Hair follicle dermal papilla cell (primary cell): ENCODE data around the gene OR6A2. TPM values are rescaled to one million over a fixed set of nuclear protein-coding genes. Genes with fewer than 3 reads are reported as not detected.

Source experiments
- total RNA-seq: library from RNA; depleted of rRNA; stranded (reverse); fragments of >200 nt; gene quantifications from 2 replicates; pipeline ENCODE4 v1.2.3, GENCODE V29; 2012

Gene OR6A2
- total RNA-seq = 0.32 and 0.49 TPM in 2 replicates

GRCh38 chr11:6799402-6799801 is at the start of gene OR6A2:
TSS of gene OR6A2 (minus strand) at chr11:6799689. CDS start at chr11:6795708, 3,981 bp downstream.

GRCh38 chr11:6845383-6845782 is 45.9 kb upstream of the OR6A2 start, which contains the start of gene OR10A5:
TSS of gene OR10A5 (plus strand) at chr11:6845683. CDS start at chr11:6845683, 0 bp downstream.

GRCh38 chr11:6782720-6783119 is 16.8 kb downstream of the OR6A2 start, which contains the start of gene OR2AG1:
TSS of gene OR2AG1 (plus strand) at chr11:6783020. CDS start at chr11:6785038, 2,018 bp downstream.

GRCh38 chr11:6771926-6772893 is 27.3 kb downstream of the OR6A2 start, which contains the start of gene OR2AG2:
TSS of gene OR2AG2 (minus strand) at chr11:6771976. CDS start at chr11:6768957, 3,019 bp downstream.

Other genes starting within 250 kb of the OR6A2 start
- 12.5 and 12.8 TPM in 2 replicates for gene RRP8, start 196.1 kb downstream of the OR6A2 start, total RNA-seq
- gene ILK, start 195.9 kb downstream of the OR6A2 start, total RNA-seq = 216 and 230 TPM in 2 replicates
- 27.7 and 38.3 TPM in 2 replicates for gene TAF10, start 187.5 kb downstream of the OR6A2 start, total RNA-seq
- gene TPP1, start 180.3 kb downstream of the OR6A2 start, total RNA-seq = 69.9 and 101 TPM in 2 replicates
- gene DCHS1, start 143.9 kb downstream of the OR6A2 start, total RNA-seq = 42.3 and 53.2 TPM in 2 replicates
- gene MRPL17, start 116.3 kb downstream of the OR6A2 start, total RNA-seq = 28.4 and 39.6 TPM in 2 replicates
- 0.12 and 0.16 TPM in 2 replicates for gene OR2AG2, start 27.7 kb downstream of the OR6A2 start, total RNA-seq
- gene OR2AG1, start 16.7 kb downstream of the OR6A2 start, total RNA-seq = not detected in 2 replicates
- gene OR10A5, start 46.0 kb upstream of the OR6A2 start, total RNA-seq = not detected in 2 replicates
- not detected in 2 replicates for gene OR10A2, start 63.4 kb upstream of the OR6A2 start, total RNA-seq
- not detected in 2 replicates for gene OR10A4, start 76.9 kb upstream of the OR6A2 start, total RNA-seq
- 0.32 and 0.61 TPM in 2 replicates for gene OR2D2, start 92.8 kb upstream of the OR6A2 start, total RNA-seq
- gene OR2D3, start 121.3 kb upstream of the OR6A2 start, total RNA-seq = not detected in 2 replicates
- 5.7 and 7.4 TPM in 2 replicates for gene ZNF215, start 126.7 kb upstream of the OR6A2 start, total RNA-seq
- gene ZNF214, start 220.7 kb upstream of the OR6A2 start, total RNA-seq = 2.1 and 4.7 TPM in 2 replicates
- gene NLRP14, start 220.8 kb upstream of the OR6A2 start, total RNA-seq = 0.16 and 0.24 TPM in 2 replicates